Ishikawa (cell line): ENCODE measurements around the gene MLLT1.

ENCODE experiments used
- CEBPB ChIP-seq: IDR thresholded peaks from 2 replicates; pipeline ENCODE4 v1.6.1; 2012
- CREB1 ChIP-seq: IDR thresholded peaks from 2 replicates; pipeline ENCODE4 v1.6.1; 2012; ENCODE audit warnings: low read depth
- EGR1 ChIP-seq: IDR thresholded peaks from 2 replicates; pipeline ENCODE4 v1.6.1; 2012
- EP300 ChIP-seq: IDR thresholded peaks from 2 replicates; pipeline ENCODE4 v1.6.1; 2012; ENCODE audit warnings: borderline replicate concordance
- FOXM1 ChIP-seq: IDR thresholded peaks from 2 replicates; pipeline ENCODE4 v1.6.1; 2012; ENCODE audit warnings: low read depth, borderline replicate concordance
- NFIC ChIP-seq: IDR thresholded peaks from 2 replicates; pipeline ENCODE4 v1.6.1; 2012
- RAD21 ChIP-seq: IDR thresholded peaks from 2 replicates; pipeline ENCODE4 v1.6.1; 2012; ENCODE audit warnings: low read depth
- REST ChIP-seq: IDR thresholded peaks from 2 replicates; pipeline ENCODE4 v1.6.1; 2012; ENCODE audit warnings: low read depth, mild to moderate bottlenecking
- TAF1 ChIP-seq: IDR thresholded peaks from 2 replicates; pipeline ENCODE4 v1.6.1; 2012; ENCODE audit warnings: low read depth, mild to moderate bottlenecking
- TCF12 ChIP-seq: IDR thresholded peaks from 2 replicates; pipeline ENCODE4 v1.6.1; 2012; ENCODE audit warnings: low read depth
- TEAD4 ChIP-seq: IDR thresholded peaks from 2 replicates; pipeline ENCODE4 v1.6.1; 2012
- USF1 ChIP-seq: IDR thresholded peaks from 2 replicates; pipeline ENCODE4 v1.6.1; 2012
- YY1 ChIP-seq: IDR thresholded peaks from 2 replicates; pipeline ENCODE4 v1.6.1; 2012; ENCODE audit warnings: low read depth
- ZBTB7A ChIP-seq: IDR thresholded peaks from 2 replicates; pipeline ENCODE4 v1.6.1; 2012; ENCODE audit warnings: low read depth
- TF ChIP-seq, protein P1 (sequence below): IDR thresholded peaks from 2 replicates; pipeline ENCODE4 v1.6.1; 2012

Gene MLLT1

DNA sequence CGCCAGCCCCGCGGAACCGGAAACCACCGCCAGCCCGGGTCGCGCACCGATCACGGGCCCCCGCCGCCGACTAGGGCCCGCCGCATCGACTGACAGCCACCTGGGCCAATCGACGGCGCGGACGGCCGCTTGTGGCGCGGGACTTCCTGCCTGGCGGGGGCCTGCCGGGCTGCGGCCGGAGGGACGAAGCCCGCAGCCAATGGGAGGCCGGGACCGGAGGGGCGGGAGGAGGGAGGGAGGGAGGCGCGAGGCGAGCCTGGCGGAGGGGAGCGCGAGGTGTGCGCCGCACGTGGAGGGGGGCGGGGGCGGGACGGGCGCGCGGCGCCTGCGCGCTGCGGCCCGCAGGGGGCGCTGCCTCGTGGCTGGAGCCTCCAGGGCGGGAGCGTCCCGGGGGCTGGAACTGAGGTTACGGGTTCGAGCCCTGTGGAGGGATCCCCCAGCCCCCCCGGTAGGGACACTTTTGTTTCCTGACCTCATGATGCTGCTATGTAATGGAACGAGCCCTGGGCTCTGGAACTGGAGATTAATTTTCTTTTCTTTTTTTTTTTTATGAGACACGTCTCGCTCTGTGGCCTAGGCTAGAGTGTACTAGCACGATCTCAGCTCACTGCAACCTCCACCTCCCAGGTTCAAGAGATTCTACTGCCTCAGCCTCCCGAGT, at the start of gene MLLT1:
MLLT1 (minus strand) TSS at position 45 of the 661 bp plus-strand sequence. CDS start 191 bp downstream, outside the sequence.
- 0 out of 2 replicates have a peak, but pooled peaks have one; percentile 21 for TF ChIP-seq TEAD4
- no peak for TF ChIP-seq CREB1
- TF ChIP-seq RAD21 = peak; percentile 21; the same call in 1 of the 2 replicates
- TF ChIP-seq TCF12 = peak; percentile 50
- TF ChIP-seq REST = no peak
- no peak for TF ChIP-seq EGR1
- TF ChIP-seq YY1 = peak; percentile 38; the same call in 1 of the 2 replicates
- TF ChIP-seq CEBPB = no peak
- TF ChIP-seq USF1 = peak; percentile 41; the same call in 1 of the 2 replicates
- TF ChIP-seq TAF1 = peak; percentile 15; the same call in 1 of the 2 replicates
- no peak for TF ChIP-seq NFIC
- no peak for TF ChIP-seq ZBTB7A
- TF ChIP-seq, protein P1, sequence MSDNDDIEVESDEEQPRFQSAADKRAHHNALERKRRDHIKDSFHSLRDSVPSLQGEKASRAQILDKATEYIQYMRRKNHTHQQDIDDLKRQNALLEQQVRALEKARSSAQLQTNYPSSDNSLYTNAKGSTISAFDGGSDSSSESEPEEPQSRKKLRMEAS = peak; percentile 99
- TF ChIP-seq FOXM1 = no peak
- no peak for TF ChIP-seq EP300

DNA sequence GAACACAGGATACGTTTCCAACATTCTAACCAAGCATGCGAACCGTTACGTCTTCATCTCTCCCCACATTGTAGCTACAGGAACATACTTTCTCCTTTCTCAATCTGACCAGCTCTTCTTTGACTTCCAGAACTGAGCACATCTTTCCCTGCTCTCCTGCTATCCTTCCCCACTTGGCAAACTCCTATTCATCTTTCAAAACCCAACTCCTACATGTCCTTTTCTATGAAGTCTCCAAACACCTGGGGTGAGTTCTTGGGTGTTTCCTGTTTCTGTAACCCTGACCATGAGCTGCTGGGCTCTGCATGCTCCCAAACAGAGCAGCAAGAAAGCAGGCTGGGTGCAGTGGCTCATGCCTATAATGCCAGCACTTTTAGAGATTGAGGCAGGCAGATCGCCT, 47.0 kb upstream of the MLLT1 start:
- TF ChIP-seq EGR1 = no peak
- TF ChIP-seq REST = no peak
- no peak for TF ChIP-seq TAF1
- TF ChIP-seq EP300 = no peak
- no peak for TF ChIP-seq YY1
- TF ChIP-seq USF1 = no peak
- TF ChIP-seq CREB1 = no peak
- TF ChIP-seq, protein P1 = no peak
- no peak for TF ChIP-seq NFIC
- TF ChIP-seq RAD21 = no peak
- no peak for TF ChIP-seq CEBPB
- TF ChIP-seq TEAD4 = no peak
- no peak for TF ChIP-seq ZBTB7A
- no peak for TF ChIP-seq TCF12
- no peak for TF ChIP-seq FOXM1

GRCh38 chr19:6325614-6326013, 45.8 kb upstream of the MLLT1 start:
- no peak for TF ChIP-seq TAF1
- no peak for TF ChIP-seq FOXM1
- TF ChIP-seq YY1 = no peak
- no peak for TF ChIP-seq CEBPB

DNA sequence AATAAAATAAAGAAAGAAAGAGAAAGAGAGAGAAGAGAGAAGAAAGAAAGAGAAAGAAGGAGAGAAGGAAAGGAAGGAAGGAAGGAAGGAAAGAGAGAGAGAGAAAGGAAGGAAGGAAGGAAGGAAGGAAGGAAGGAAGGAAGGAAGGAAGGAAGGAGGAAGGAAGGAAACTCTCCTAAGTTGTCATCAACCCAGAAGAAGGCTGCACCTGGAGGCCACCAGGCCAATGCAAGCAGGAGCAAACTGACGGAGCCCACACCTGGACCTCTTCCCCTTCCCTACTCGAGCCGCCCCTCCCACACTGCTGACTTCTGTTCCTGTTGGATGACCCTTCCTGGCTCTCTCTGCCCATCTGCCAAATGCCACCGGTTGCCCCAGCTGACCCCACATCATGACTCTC, 45.0 kb upstream of the MLLT1 start:
- no peak for TF ChIP-seq RAD21
- no peak for TF ChIP-seq NFIC
- no peak for TF ChIP-seq REST
- no peak for TF ChIP-seq EGR1
